D341Med (cell line): Measurements from ENCODE around the gene DIO1.
"Not testable (repeated sequence)": the region's sequence is repeated elsewhere in the genome, so short reads cannot be mapped to it uniquely, and the experiment has no call there.

Experiments used
- DNase-seq: peaks from one replicate; pipeline ENCODE4 v3.0.0; 2012; ENCODE audit warnings: low spot score

Gene DIO1

DNA sequence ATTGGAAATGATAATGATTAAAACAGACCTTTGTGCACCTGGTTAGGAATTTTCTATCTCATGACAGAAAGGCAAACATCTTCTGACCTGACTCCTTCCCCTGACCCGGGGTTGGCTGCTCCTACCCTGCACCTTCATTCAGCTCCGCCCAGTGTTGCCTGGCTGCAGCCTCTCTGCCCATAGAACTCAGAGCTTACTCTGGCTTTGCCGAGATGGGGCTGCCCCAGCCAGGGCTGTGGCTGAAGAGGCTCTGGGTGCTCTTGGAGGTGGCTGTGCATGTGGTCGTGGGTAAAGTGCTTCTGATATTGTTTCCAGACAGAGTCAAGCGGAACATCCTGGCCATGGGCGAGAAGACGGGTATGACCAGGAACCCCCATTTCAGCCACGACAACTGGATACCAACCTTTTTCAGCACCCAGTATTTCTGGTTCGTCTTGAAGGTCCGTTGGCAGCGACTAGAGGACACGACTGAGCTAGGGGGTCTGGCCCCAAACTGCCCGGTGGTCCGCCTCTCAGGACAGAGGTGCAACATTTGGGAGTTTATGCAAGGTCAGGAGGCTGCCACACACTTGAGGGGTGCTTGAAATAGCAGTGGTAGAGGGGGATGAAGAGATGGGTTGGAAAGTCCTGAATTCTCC, at the start of gene DIO1:
Gene DIO1 (plus strand): TSS at position 189 of the 638 bp plus-strand sequence. CDS start 24 bp downstream, at position 213.
- DNase-seq = no peak

DNA sequence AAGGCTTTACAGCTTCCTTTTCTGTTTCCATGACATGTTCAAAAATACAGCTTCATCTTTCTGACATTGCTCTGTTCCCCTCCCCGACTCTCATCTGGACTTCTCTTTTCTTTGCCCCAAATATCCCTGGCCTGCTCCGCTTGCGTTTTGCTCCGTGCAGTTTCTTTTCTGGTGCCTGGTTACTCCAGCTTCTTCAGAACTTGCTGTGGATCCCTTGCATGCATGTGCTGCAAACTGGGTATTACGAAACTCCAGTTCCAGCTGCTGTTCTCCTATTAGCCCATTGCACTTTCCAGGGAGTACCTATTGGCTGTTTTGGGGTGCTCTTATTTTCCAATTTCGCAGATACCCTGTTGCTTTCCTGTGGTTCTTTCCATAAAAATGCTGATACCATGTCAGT, 46.0 kb upstream of the DIO1 start:
- no peak for DNase-seq

DNA sequence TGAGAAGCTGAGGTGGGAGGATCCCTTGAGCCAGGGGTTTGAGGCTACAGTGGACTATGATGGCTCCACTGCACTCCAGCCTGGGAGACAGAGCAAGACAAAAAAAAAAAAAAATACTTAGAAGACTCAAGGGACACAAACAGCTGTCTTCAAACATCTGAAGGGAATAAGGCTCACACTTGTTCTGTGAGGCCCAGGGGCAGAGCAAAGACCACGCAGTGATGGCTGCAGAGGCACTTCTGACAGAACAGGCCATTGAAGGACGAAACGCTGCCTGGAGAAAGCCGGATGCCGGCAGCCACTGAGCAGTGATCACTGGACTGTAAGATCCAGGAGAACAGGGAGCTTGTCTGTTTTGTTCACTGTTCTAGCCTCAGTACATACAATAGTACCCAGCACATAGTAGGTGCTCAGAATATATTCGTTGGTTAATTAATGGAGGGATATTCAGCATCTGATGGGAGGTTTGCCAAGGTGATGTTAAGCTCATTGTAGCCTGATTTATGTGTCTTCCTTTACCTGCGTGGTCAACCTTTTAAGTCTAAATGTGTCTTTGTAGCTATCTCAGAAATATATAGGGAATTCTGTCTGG, 43.8 kb upstream of the DIO1 start:
- DNase-seq = no peak

DNA sequence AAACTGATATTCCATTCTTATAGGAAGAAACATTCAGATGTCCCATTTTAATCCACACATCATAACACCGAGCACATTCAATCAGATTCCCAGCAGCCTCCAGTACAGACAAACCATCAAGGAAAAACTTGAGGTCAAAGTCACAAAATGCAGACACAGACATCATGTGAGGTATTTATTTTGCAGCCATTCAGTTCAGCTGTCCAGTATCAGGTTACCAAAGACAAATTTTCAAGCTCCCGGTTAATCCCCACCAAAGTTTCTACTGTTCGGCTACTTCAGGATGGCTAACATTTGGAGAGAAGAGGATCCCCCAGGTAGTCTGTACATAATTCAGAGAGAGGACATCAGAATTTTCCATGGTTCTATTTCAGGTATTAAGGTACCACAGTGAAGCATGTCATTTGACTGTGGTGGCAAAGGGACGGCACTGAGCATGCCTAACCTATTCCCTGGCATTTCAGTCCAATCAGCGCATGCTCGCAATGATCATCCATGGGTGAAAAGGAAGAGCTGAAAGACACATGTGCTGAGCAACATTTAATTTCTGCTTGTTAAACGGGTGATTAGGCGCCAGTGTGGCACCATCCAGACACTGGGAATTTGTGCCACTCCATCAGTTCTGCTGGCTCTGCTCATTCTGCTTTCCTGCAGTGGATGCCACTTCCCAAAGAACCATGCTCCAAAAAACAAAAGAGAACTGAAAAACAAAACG, 42.3 kb upstream of the DIO1 start:
- no peak for DNase-seq

DNA sequence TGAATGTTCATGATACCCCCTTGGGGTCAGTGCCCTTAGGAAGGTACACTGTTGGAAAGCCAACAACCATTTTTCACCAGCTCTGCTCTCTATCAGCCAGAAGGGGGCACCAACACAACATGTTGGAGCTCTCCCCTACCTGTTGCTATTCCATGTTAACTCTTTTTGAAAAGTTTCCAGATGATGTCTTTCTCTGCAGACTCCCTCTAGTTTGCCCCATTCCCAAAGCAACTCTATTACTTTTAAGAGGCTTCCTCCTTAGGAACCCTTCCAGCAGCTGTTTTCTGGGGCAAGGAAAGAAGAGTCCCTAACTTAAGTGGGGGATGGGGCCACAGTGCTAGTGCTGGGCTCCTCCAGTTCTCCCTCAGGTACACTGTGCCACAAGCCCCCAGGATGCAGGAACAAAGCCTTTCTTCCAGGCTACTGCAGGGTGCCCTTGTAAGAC, 33.0 kb upstream of the DIO1 start:
- peak; percentile 69 for DNase-seq

DNA sequence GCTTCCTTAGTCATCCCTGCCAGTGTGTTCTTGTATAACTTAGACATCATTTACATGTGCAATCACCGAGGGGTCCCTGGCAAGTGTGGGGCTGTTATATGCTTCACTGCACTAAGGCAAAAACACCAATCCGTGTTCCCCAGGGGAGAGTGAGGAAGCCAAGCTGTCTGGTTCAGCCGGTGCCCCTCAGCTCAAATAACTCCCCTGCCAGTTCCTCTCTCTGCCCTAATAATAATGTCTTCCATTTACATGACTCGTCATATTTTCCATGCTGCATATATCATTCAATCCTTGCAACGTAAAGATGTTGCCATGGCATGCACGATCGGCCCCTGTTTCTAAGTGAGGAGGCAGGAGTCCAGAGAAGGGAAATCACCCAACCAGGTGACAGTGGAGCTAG, 31.5 kb upstream of the DIO1 start:
- DNase-seq = peak; percentile 37

DNA sequence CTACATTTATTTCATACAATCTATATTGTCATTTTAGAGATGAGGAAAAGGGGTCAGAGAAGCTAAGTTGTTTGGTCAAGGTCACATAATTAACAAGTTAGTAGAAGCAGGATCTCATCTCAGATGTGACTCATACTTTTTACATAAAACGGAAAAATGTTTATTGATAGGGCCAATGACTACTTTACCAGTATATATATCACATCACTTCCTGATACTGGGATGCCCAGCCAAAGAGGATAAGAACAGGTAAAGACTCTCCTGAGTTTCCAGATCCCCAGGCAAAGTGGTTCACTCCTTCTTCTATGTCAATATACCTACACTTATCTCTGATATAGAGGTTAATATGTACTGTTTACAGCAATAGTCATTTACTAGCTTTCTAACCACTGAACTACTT, 25.4 kb upstream of the DIO1 start:
- no peak for DNase-seq

DNA sequence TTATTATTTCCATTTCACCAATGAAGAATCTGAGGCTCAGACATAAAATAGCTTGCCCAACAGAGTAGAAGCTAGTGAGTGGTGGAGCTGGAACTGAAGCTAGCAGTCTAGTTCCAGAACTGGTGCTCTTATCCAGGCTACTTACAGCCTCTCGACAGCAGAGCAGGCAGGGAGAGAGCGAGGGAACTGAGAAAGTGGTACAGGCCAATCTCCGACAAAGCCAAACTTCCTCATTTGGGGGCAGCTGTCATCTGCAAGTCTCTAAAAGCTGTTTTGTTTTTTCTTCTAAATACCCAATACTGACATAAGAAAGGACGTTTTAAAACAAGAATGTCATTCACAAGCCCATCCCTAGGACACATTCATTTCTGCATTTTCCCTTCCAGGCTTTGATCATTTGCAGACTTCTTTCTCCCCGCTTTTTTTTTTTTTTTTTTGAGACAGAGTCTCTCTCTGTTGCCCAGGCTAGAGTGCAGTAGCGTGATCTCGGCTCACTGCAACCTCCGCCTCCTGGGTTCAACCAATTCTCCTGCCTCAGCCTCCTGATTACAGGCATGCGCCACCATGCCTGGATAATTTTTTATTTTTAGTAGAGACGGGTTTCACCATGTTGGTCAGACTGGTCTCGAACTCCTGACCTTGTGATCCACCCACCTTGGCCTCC, 24.4 kb upstream of the DIO1 start:
- no peak for DNase-seq

DNA sequence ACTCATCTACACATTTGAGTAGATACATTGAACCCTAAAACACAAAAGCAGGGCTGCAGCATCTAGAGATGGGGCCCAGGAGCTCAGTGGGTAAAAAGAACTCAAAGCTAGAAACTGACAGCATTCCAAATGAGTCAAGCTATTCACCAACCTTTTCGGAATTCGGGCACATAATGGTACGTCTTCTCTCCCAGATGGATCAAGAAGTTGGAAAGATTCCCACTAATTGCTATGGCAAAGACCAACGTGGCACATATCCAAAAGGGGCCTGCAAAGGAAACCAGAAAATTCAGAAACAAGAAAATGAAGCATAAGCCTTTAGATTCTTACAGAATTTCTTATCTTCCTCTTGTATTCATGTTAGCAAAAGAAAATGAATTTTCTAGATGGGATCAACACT, 22.8 kb upstream of the DIO1 start:
- no peak for DNase-seq

DNA sequence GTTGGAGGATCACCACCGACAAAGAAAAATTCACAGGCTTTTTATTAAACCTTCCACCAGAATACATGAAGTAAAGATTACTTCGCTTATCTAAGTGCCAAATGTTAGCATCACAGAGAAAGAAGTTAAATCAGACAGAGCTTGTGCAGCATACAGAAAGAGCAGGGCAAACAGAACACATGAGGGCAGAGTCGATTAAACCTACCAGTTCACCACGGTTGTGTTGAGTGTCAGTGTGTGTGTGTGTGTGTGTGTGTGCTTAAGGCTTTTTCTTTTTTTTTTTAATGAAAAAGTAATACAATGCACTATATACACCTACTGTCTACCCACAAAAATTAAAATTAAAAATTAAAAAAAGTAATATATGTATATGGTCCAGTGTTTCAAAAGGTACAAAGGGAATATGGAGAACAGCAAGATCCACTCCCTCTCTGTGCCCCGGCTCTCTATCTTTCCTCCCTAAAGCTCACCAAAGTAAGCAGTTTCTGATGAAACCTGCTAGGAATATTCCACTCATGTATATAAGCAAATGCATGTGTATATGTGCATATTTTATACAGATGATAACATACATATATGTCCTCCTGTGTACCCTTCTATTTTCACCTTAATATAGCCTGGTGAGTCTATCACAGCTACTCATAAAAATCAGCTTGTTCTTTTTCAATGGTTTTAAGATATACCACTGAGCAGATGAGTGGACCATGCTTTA, 22.1 kb upstream of the DIO1 start:
- DNase-seq = no peak

DNA sequence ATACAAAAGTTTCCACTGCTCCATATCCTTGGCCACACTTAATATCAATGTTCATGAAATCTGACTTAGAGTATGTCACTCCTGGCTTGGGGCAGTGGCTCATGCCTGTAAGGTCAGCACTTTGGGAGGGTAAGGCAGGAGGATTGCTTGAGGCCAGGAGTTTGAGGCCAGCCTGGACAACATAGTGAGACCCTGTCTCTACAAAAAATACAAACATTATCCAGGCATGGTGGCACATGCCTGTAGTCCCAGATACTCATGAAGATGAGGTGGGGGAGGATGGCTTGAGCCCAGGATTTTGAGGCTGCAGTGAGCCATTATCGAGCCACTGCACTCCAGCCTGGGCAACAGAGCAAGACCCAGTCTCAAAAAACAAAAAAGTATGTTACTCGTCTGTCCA, 18.8 kb upstream of the DIO1 start:
- not testable (repeated sequence) for DNase-seq

DNA sequence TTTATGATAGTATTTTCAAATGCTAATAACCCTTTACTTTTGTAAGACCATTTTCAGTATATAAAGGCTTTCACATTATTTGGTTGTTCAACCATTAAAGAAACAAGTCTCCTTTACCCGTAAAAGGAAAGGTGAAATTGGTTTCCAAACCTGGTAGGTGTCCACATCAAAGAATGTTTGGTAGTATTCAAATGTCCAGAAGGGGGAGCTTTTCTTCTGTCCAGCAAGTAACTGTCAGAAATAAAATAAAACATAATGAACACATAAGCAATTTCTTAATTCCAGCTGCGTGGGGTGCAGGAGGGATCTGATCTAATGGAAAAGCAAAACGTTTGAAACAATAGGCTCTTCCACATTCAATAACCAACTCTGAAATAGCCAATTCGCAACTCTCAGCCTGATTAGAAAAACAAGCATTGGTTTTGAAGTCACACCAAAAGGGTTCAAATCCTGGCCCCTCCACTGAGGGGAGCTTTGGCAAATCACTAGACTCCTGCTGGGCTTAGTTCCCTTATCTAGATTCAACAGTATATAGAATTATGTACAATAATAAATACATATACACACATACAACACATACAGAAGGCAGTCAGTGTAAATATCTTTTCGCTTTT, 15.4 kb upstream of the DIO1 start:
- peak; percentile 38 for DNase-seq

DNA sequence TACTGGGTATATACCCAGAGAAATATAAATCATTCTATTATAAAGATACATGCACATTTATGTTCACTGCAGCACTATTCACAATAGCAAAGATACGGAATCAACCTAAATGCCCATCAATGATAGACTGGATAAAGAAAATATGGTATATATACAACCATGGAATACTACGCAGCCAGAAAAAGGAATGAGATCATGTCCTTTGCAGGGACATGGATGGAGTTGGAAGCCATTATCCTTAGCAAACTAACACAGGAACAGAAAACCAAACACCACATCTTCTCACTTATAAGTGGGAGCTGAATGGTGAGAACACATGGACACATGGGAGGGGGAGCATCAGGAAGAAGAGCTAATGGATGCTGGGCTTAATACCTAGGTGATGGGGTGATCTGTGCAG, 12.1 kb upstream of the DIO1 start:
- not testable (repeated sequence) for DNase-seq

DNA sequence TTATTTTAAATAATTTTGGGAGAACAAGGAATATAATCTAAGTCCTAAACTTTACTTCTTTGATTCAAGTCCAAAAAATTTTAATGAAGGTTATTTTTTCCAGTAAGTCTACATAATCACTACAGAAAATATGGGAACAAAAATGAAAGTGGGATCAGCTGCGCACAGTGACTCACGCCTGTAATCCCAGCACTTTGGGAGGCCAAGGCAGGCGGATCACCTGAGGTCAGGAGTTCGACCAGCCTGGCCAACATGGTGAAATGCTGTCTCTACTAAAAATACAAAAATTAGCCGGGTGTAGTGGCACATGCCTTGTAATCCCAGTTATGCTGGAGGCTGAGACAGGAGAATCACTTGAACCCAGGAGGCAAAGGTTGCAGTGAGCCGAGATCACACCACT, 10.4 kb upstream of the DIO1 start:
- DNase-seq = not testable (repeated sequence)

DNA sequence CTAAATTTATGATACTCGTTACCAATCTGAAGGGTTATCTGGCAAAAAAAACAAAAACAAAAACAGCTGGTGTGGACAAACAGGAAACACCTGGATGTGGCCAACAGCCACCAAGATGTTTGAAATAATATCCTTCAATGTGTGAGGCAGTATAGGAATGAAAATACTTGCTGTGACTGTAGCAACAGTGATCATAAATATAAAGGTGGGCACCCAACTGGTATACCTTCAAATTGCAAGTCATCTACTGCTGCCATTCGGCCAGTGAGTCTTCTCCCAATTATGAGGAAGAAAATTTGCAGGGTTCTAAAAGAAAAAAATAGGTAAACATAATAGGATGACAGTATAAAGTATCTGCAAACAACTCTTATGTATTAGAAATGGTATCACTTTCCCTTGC, 5.3 kb upstream of the DIO1 start:
- no peak for DNase-seq

DNA sequence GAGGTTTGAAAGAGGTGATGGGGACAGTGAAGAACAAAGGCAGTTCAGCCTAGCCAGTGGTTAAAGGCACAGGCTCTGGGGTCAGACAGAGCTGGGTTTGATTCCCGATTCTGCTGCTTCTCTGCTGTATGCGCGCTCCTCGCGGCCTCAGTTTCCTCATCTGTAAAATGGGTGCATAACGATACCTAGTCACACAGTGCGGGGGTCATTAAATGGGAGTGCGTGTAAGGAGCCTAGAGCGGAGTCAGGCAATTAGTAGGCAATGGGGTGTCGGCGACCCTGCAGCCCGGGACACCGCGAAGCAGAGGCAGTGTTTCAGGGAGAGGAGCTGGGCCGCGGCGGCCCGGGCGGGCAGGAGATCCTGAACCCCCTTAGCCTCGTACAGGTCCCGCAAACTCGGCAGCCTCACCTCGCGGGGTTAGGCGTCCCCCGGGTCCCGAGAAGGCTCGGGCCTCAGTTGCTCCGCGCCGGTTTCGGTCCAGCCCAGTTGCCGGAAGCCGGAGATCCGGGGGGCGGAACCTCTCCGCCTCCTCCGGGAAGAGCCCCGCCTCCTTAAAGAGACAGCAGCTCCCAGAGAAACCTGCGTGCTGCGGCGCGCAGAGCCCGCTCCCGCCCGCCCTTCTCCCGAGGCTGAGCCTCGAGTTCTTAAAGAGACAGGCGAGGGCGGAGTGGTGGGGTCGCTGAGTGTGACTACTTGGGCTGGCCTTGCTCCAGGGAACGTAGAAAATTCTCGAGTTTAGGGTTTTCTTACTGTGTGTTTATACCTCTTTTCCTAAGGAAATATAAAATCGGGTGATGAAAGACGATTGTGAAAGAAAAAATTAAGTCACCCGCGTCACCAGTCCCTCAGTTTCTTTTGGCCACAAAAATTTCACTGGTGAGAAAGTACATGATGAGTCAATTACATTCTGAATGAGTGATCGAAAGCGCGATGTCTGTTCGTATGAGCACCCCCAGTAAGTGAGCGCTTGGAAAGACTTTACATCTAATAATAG, 4.4 kb upstream of the DIO1 start, which contains the start of gene YIPF1:
Gene YIPF1 (minus strand): TSS at position 494 of the 995 bp plus-strand sequence. CDS start 860 bp downstream, outside the sequence.
- DNase-seq = peak; percentile 95

DNA sequence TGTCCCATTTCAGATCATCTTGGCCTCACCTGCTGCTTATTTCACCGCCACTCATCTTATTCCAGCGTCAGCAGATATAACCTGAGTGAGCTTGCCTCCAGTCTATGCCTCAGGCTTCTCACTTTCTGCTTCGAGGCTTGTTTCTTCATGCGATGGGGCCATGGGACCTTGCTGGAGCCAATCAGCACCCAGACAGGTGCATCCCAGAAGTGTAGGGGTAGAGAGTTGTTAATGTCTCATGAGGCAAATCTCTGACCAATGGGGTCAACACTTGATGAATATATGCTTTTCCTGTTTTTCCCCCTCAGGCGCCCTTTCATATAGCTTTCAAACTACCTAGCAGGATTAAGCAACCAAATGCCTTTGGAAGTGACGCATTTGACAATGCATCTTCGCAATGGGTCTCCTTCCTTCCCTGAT, 3.5 kb upstream of the DIO1 start:
- no peak for DNase-seq

DNA sequence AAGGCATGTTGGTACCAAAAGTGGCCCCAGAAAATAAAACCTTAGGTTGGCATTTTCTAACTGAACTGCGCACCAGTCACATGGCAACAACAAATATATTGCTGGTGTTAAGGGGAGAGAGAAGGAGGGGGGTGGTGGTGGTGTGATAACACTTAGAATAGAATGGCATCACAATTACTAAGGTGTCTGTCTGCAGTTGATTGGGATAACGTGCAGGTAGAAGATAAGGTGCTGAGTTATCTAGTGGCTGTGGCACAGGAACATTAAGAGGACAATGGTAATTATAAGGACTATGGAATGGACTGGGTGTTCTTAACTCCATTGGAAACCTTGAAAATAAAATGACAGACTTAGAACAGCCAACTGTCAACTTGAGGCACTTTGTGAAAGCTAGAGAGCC, 3.0 kb upstream of the DIO1 start:
- no peak for DNase-seq

DNA sequence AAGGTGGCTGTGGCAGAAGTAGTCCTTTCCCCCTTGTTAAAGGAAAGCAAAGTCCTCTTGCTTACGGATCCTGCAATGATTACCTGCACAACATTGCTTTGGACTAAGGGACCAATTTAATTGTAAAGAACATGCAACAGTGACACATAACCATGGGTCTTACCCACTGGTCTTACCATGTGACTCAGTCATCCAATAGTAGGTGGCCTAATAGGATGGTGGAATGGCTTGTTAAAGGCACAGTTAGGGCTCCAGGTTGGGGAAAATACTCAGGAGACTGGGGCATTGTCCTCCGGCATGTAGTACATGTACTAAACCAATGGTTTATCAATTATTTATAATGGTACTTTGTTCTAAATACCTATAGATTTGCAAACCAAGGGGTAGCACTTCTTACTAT, 2.3 kb upstream of the DIO1 start:
- no peak for DNase-seq

DNA sequence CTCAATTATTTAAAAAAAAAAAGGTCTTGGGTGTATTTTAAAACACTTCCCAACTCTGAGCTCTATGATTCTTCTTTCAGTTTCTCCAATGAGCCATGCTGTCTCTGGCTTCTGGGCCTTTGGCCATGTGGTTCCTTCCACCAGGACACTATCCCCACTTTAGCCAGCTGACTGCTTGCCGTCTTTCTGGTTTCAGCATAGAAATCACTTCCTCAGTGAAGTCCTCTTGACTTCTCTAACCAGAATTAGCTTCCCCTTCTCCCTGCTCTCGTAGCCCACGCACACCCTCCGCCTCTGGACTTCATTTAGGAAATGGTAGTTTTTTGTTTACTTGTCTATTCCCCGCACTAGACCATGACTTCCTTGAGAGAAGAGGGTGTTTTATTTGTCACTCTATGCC, 1.1 kb upstream of the DIO1 start:
- DNase-seq = no peak
